Trophoblast cell (in vitro differentiated cells and primary cell): ENCODE measurements around the gene P2RX6.

Source experiments
- DNase-seq, 2 donors: peaks; one replicate each; pipeline ENCODE4 v3.0.0-alpha.2; 2016
- H2AFZ ChIP-seq: 2 replicates; pipeline ENCODE4 v1.6.1; 2013; ENCODE audit warnings: low read length, moderate library complexity, mild to moderate bottlenecking; ENCODE audit not compliant: insufficient read depth, poor library complexity
- H2AK5ac ChIP-seq: 2 replicates; pipeline ENCODE4 v1.6.1; 2013; ENCODE audit warnings: mild to moderate bottlenecking, low read length
- H2BK120ac ChIP-seq: 2 replicates; pipeline ENCODE4 v1.6.1; 2013; ENCODE audit warnings: low read length, mild to moderate bottlenecking, moderate library complexity; ENCODE audit not compliant: insufficient read depth, poor library complexity
- H2BK12ac ChIP-seq: 2 replicates; pipeline ENCODE4 v1.6.1; 2013; ENCODE audit warnings: mild to moderate bottlenecking, low read length, moderate library complexity
- H2BK5ac ChIP-seq: 2 replicates; pipeline ENCODE4 v1.6.1; 2013; ENCODE audit warnings: low read length, low read depth, moderate library complexity, mild to moderate bottlenecking; ENCODE audit not compliant: poor library complexity
- H3K14ac ChIP-seq: 2 replicates; pipeline ENCODE4 v1.6.1; 2013; ENCODE audit warnings: mild to moderate bottlenecking, low read length
- H3K18ac ChIP-seq: 2 replicates; pipeline ENCODE4 v1.6.1; 2013; ENCODE audit warnings: mild to moderate bottlenecking, low read length
- H3K23ac ChIP-seq: 2 replicates; pipeline ENCODE4 v1.6.1; 2013; ENCODE audit warnings: low read length
- H3K27ac ChIP-seq: 2 replicates; pipeline ENCODE4 v1.5.1; 2013; ENCODE audit warnings: low read depth, mild to moderate bottlenecking, inconsistent platforms, low read length, moderate library complexity
- H3K27me3 ChIP-seq: 2 replicates; pipeline ENCODE4 v1.6.1; 2013; ENCODE audit warnings: inconsistent platforms, mild to moderate bottlenecking, low read length, moderate library complexity; ENCODE audit not compliant: insufficient read depth
- H3K36me3 ChIP-seq, 2 experiments: 1 replicate in 1 of 2; 2 replicates in 1 of 2; pipeline ENCODE4 v1.6.1; 2013; ENCODE audit warnings: low read length in 2 of 2, mild to moderate bottlenecking in 2 of 2, moderate library complexity in 1 of 2; ENCODE audit not compliant: insufficient read depth in 2 of 2, control insufficient read depth in 1 of 2
- H3K4ac ChIP-seq: 2 replicates; pipeline ENCODE4 v1.6.1; 2013; ENCODE audit warnings: low read depth, mild to moderate bottlenecking, low read length, moderate library complexity
- H3K4me1 ChIP-seq, 2 experiments: 1 replicate in 1 of 2; 2 replicates in 1 of 2; pipeline ENCODE4 v1.6.1; 2013; ENCODE audit warnings: low read length in 2 of 2, mild to moderate bottlenecking in 2 of 2, moderate library complexity in 1 of 2; ENCODE audit not compliant: insufficient read depth in 2 of 2, control insufficient read depth in 1 of 2
- H3K4me2 ChIP-seq: 2 replicates; pipeline ENCODE4 v1.6.1; 2013; ENCODE audit warnings: inconsistent platforms, mild to moderate bottlenecking, low read length, moderate library complexity
- H3K4me3 ChIP-seq: 2 replicates; pipeline ENCODE4 v1.5.1; 2013; ENCODE audit warnings: mild to moderate bottlenecking, low read depth, low read length, inconsistent platforms
- H3K79me1 ChIP-seq: one replicate; pipeline ENCODE4 v1.6.1; 2013; ENCODE audit warnings: low read length
- H3K79me2 ChIP-seq: 2 replicates; pipeline ENCODE4 v1.6.1; 2013; ENCODE audit warnings: low read length, mild to moderate bottlenecking; ENCODE audit not compliant: control insufficient read depth, insufficient read depth, poor library complexity
- H3K9ac ChIP-seq: 2 replicates; pipeline ENCODE4 v1.6.1; 2013; ENCODE audit warnings: mild to moderate bottlenecking, low read length
- H3K9me3 ChIP-seq: 2 replicates; pipeline ENCODE4 v1.6.1; 2013; ENCODE audit warnings: low read depth, mild to moderate bottlenecking, control low read depth, inconsistent platforms, low read length; ENCODE audit not compliant: insufficient read depth
- H4K12ac ChIP-seq: 2 replicates; pipeline ENCODE4 v1.6.1; 2013; ENCODE audit warnings: low read depth, mild to moderate bottlenecking, low read length, moderate library complexity
- H4K8ac ChIP-seq: 2 replicates; pipeline ENCODE4 v1.6.1; 2013; ENCODE audit warnings: low read depth, mild to moderate bottlenecking, low read length, moderate library complexity
- H4K91ac ChIP-seq: one replicate; pipeline ENCODE4 v1.6.1; 2013; ENCODE audit warnings: low read depth, mild to moderate bottlenecking, low read length, moderate library complexity
- WGBS: extraction: QIAGEN DNeasy Blood & Tissue Kit; methylation state at CpG from one replicate; pipeline ENCODE4 v1.1.7; 2013; ENCODE audit warnings: missing lambda C conversion rate; ENCODE audit not compliant: insufficient read length, insufficient coverage; ENCODE audit errors: extremely low coverage; 5-methylcytosine and 5-hydroxymethylcytosine counted together

Gene P2RX6

DNA sequence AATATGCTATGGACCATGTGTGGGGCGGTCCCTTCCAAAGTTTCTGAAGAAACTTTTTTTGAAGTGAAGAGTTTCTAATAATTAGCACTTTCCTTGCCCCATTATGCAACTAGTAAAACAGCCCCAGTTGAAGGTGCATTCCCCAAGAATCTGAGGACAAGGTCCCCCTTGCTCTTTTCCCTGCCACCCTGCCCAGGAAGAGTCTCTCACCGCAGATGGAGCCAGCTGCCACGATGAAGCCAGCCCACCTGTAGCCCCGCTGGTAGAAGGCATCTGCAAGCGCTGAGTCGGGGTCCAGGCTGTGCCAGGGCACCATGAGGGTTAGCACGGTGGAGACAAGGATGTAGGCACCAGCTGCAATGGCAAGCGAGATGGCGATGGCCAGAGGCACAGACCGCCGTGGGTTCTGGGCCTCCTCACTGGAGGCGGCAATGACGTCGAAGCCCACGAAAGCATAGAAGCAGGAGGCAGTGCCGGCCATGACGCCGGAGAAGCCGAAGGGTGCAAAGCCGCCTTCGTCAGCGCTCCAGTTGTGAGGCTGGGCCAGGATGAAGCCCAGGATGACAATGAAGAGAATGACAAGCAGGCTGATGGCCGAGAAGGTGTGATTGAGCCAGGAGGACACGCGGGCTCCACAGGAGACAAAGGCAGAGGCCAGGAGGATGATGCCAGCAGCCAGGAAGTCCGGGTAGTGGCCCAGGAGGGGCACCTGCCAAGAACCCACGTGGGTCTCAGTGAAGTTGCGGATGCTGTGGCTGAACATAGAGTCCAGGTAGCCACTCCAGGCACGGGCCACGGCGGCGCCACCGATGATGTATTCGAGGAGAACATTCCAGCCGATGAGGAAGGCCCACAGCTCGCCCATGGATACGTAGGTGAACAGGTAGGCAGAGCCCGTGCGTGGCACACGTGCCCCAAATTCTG lies 15.9 kb downstream of the P2RX6 start:
- H3K4me1 ChIP-seq: peaks cover 36 to 42% of the 10 kb centered on the region in 2 experiments
- no peaks in the 10 kb centered on the region for H3K9me3 ChIP-seq
- no CpG with 5 or more reads among the region's 40 CpGs for WGBS
- H2BK5ac ChIP-seq: no peak overlapping the region
- no peak overlapping the region for H3K18ac ChIP-seq
- H3K27me3 ChIP-seq: no peaks in the 10 kb centered on the region
- H3K14ac ChIP-seq: no peak overlapping the region
- no peak for DNase-seq
- peak overlapping the region; percentile 21 for H2AK5ac ChIP-seq
- no peak overlapping the region for H3K4me2 ChIP-seq
- no peak overlapping the region for H4K8ac ChIP-seq
- H3K4ac ChIP-seq: peak overlapping the region; percentile 32
- H2BK12ac ChIP-seq: no peak overlapping the region
- no peak overlapping the region for H2BK120ac ChIP-seq
- no peak overlapping the region for H3K9ac ChIP-seq
- no peaks in the 10 kb centered on the region for H3K36me3 ChIP-seq
- no peak overlapping the region for H4K91ac ChIP-seq
- H3K4me3 ChIP-seq: no peak overlapping the region
- peaks cover 2% of the 10 kb centered on the region for H3K79me2 ChIP-seq
- H3K79me1 ChIP-seq: peaks cover 17% of the 10 kb centered on the region
- no peak overlapping the region for H2AFZ ChIP-seq
- no peak overlapping the region for H3K27ac ChIP-seq
- no peak overlapping the region for H3K23ac ChIP-seq
- H4K12ac ChIP-seq: no peak overlapping the region

DNA sequence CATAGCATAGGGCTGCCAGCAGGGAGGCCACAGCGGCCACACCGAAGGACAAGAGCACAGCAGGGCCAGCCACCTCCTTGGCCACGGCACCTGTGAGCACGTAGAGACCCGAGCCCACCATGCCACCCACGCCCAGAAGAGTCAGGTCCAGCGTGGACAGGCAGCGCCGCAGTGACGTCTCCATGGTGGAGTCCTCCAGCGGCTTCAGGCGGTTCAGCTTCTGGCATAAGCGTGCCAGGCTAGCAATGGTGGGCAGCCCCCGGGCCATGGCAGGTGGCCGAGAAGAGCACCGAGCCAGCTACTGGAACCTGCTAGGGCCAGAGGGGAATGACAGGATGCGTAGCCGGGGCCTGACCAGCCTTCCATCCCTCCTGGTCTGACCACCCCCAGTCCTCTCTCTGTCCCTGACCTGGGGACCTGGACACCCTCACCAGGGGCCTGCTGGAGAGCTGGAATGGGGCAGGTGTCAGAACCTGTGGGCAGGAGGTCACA lies 16.6 kb downstream of the P2RX6 start:
- Histone ChIP-seq H4K12ac (no peak overlapping the region), H3K23ac (no peak overlapping the region), H3K14ac (no peak overlapping the region), H2BK12ac (no peak overlapping the region), H3K27ac (no peak overlapping the region), H3K4me1 (peaks cover 36 to 42% of the 10 kb centered on the region in 2 experiments), H3K27me3 (no peaks in the 10 kb centered on the region), H4K8ac (no peak overlapping the region), H2BK120ac (no peak overlapping the region), H2BK5ac (no peak overlapping the region), H3K79me2 (peaks cover 2% of the 10 kb centered on the region), H4K91ac (no peak overlapping the region), H3K4me3 (peak overlapping the region; percentile 52), H3K36me3 (no peaks in the 10 kb centered on the region), H3K4me2 (peak overlapping the region; percentile 83), H2AK5ac (no peak overlapping the region), H2AFZ (no peak overlapping the region), H3K9me3 (no peaks in the 10 kb centered on the region), H3K4ac (no peak overlapping the region), H3K18ac (no peak overlapping the region), H3K9ac (no peak overlapping the region), H3K79me1 (peaks cover 18% of the 10 kb centered on the region)
- WGBS: no CpG with 5 or more reads among the region's 18 CpGs
- no peak for DNase-seq

DNA sequence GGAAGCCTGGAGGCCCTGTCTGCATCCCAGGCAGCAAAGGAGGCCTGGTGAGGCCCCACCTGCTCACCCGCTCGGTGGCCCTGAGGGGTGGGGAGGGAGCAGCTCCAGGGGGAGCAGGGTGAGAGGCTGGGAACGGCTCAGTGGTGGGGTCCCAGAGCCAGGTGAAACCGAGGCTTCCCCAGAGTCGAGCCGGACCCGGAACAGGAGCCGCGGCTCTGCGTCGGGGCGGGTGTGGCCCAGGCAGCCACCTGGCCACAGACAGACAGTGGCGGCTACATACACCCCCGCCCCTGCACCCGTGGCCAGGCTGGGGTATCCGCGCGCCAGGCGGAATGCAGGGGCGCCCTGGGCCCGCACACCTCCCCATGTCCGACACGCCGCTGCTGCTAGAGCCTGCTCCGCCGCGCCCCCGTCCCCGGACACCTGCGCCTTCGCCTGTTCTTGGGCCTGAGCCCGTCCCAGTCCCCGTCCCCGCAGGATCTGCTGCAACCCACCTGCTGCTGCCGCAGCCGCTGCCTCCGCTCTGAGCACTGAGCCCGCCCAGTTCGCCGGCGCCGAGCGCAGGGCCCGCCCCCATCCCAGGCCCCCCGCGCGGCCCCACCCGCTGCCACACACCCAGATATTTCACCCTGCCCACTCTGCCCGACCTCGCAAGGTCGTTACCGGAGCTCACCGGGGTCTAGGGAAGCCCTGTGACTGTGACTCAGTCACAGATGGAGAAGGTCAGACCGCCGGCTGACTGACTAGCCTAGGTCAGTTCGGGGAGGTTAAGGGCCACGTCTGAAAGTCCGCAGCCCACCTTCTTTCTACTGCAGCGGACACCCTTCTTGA lies 17.3 kb downstream of the P2RX6 start, which contains the start of gene SLC7A4:
SLC7A4 (minus strand) TSS at position 525 of the 831 bp plus-strand sequence. CDS start 749 bp downstream, outside the sequence.
- Histone ChIP-seq H3K9me3 (no peaks in the 10 kb centered on the region), H2BK120ac (peak within 1 kb of the TSS; percentile 85), H3K9ac (no peak within 1 kb of the TSS), H2BK12ac (peak within 1 kb of the TSS; percentile 78), H3K4me2 (peak within 1 kb of the TSS; percentile 83), H3K36me3 (no peaks in the 10 kb centered on the region), H3K27me3 (no peaks in the 10 kb centered on the region), H3K79me1 (peaks cover 20% of the 10 kb centered on the region), H2AFZ (peak within 1 kb of the TSS; percentile 32), H3K14ac (peak within 1 kb of the TSS; percentile 82), H4K8ac (peak within 1 kb of the TSS; percentile 52), H3K4me3 (peak within 1 kb of the TSS; percentile 52), H4K91ac (peak within 1 kb of the TSS; percentile 80), H2AK5ac (peak within 1 kb of the TSS; percentile 80), H3K23ac (no peak within 1 kb of the TSS), H4K12ac (no peak within 1 kb of the TSS), H3K79me2 (peaks cover 2% of the 10 kb centered on the region), H2BK5ac (peak within 1 kb of the TSS; percentile 80), H3K18ac (peak within 1 kb of the TSS; percentile 62), H3K4ac (peak within 1 kb of the TSS; percentile 53), H3K4me1 (peaks cover 37 to 40% of the 10 kb centered on the region in 2 experiments), H3K27ac (peak within 1 kb of the TSS; percentile 84)
- WGBS: no CpG with 5 or more reads among the region's 59 CpGs
- peak in 1 of 2 donors; percentile 18 for DNase-seq
